SU-DHL-6 (cell line): Measurements from ENCODE around the gene HTT.
"Not testable (repeated sequence)": the region's sequence is repeated elsewhere in the genome, so short reads cannot be mapped to it uniquely, and the experiment has no call there.

Experiments
- H2AFZ ChIP-seq: fragments of 200-600 bp; sonication (generic); 2 replicates; pipeline ENCODE4 v1.6.1; 2014; ENCODE audit warnings: low read depth, mild to moderate bottlenecking, moderate library complexity, mixed read lengths, antibody characterized with exemption, low read length; ENCODE audit not compliant: severe bottlenecking
- H3F3A ChIP-seq: fragments of 200-600 bp; shearing (Covaris generic); 2 replicates; pipeline ENCODE4 v1.6.0; 2016; ENCODE audit warnings: antibody characterized with exemption, mild to moderate bottlenecking; ENCODE audit not compliant: insufficient read depth
- H3K27ac ChIP-seq: fragments of 200-600 bp; sonication (generic); 2 replicates; pipeline ENCODE4 v1.5.1; 2016; ENCODE audit warnings: low read depth, mild to moderate bottlenecking, low read length, moderate library complexity, mixed read lengths
- H3K27me3 ChIP-seq: fragments of 200-600 bp; sonication (generic), shearing (Covaris generic); 2 replicates; pipeline ENCODE4 v1.6.0; 2014; ENCODE audit warnings: mild to moderate bottlenecking, low read length
- H3K36me3 ChIP-seq: fragments of 200-600 bp; sonication (generic); 2 replicates; pipeline ENCODE4 v1.6.1; 2014; ENCODE audit warnings: mild to moderate bottlenecking, low read length, mixed read lengths
- H3K4me2 ChIP-seq: fragments of 300-600, 200-600 bp; shearing (Covaris generic), sonication (generic); 2 replicates; pipeline ENCODE4 v1.6.0; 2014; ENCODE audit warnings: low read length, low read depth, mild to moderate bottlenecking; ENCODE audit not compliant: poor library complexity, severe bottlenecking
- H3K4me3 ChIP-seq: fragments of 200-600 bp; sonication (generic); 2 replicates; pipeline ENCODE4 v1.5.1; 2014; ENCODE audit warnings: antibody characterized with exemption, low read length, mild to moderate bottlenecking, mixed read lengths; ENCODE audit not compliant: insufficient read depth, poor library complexity, severe bottlenecking
- H3K79me2 ChIP-seq: fragments of 200-600 bp; sonication (generic); 2 replicates; pipeline ENCODE4 v1.6.1; 2014; ENCODE audit warnings: mild to moderate bottlenecking, low read length, moderate library complexity; ENCODE audit not compliant: insufficient read depth
- H3K9ac ChIP-seq: fragments of 200-600 bp; sonication (generic); 2 replicates; pipeline ENCODE4 v1.7.0; 2014; ENCODE audit warnings: mild to moderate bottlenecking, low read length
- H3K9me2 ChIP-seq: fragments of 200-600 bp; sonication (generic); replicated peaks from 2 replicates; pipeline ENCODE4 v1.6.1; 2014; ENCODE audit warnings: low read length; ENCODE audit not compliant: insufficient read depth
- H3K9me3 ChIP-seq: fragments of 200-600 bp; sonication (generic); 2 replicates; pipeline ENCODE4 v1.6.1; 2014; ENCODE audit warnings: low read length, mixed read lengths; ENCODE audit not compliant: insufficient read depth
- H4K20me1 ChIP-seq: fragments of 200-600 bp; sonication (generic); 2 replicates; pipeline ENCODE4 v1.6.1; 2014; ENCODE audit warnings: low read depth, mild to moderate bottlenecking, antibody characterized with exemption, low read length, moderate library complexity, mixed read lengths
- EZH2phosphoT487 ChIP-seq: fragments of 200-600 bp; sonication (generic), shearing (Covaris generic); conservative IDR thresholded peaks from 2 replicates; pipeline ENCODE4 v1.6.1; 2018; ENCODE audit warnings: mild to moderate bottlenecking, antibody characterized with exemption, low read length, moderate library complexity, mixed read lengths
- TF ChIP-seq, protein P1 (sequence below): fragments of 200-600 bp; sonication (generic); IDR thresholded peaks from one replicate; pipeline ENCODE4 v1.5.1; 2017; ENCODE audit warnings: antibody characterized with exemption, mild to moderate bottlenecking, low read length, moderate library complexity; ENCODE audit not compliant: insufficient read depth, poor library complexity, severe bottlenecking

HTT gene

DNA sequence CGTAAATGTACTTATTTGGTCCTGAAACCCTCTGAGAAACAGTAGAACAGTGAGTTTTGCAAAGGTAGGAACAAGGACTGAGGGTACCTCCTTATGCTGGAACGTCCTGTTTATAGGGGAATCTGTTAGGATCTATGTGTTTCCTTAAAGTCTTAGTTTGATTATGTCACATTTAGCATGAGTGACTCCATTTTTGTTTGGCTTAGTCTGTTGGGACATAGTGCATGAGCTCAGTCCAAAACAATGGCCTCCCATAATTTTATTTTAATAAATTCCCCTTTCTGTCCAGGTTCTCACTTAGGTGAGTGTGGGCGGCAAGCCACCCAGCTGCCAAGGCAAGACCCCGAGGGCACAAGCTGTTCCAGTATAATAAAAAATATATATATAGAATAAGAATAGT lies 27.9 kb upstream of the HTT start:
- H2AFZ ChIP-seq = no peak overlapping the region
- no peak for TF ChIP-seq EZH2phosphoT487
- TF ChIP-seq, protein P1, sequence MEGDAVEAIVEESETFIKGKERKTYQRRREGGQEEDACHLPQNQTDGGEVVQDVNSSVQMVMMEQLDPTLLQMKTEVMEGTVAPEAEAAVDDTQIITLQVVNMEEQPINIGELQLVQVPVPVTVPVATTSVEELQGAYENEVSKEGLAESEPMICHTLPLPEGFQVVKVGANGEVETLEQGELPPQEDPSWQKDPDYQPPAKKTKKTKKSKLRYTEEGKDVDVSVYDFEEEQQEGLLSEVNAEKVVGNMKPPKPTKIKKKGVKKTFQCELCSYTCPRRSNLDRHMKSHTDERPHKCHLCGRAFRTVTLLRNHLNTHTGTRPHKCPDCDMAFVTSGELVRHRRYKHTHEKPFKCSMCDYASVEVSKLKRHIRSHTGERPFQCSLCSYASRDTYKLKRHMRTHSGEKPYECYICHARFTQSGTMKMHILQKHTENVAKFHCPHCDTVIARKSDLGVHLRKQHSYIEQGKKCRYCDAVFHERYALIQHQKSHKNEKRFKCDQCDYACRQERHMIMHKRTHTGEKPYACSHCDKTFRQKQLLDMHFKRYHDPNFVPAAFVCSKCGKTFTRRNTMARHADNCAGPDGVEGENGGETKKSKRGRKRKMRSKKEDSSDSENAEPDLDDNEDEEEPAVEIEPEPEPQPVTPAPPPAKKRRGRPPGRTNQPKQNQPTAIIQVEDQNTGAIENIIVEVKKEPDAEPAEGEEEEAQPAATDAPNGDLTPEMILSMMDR = no peak
- no peak overlapping the region for H3K4me3 ChIP-seq
- no peaks in the 10 kb centered on the region for H3K79me2 ChIP-seq
- peaks cover 25% of the 10 kb centered on the region for H3F3A ChIP-seq
- peak overlapping the region; percentile 38 for H3K27ac ChIP-seq
- no peaks in the 10 kb centered on the region for H3K9me2 ChIP-seq
- no peaks in the 10 kb centered on the region for H3K36me3 ChIP-seq
- no peaks in the 10 kb centered on the region for H3K27me3 ChIP-seq
- H3K9me3 ChIP-seq = no peaks in the 10 kb centered on the region
- no peaks in the 10 kb centered on the region for H4K20me1 ChIP-seq
- H3K9ac ChIP-seq = no peak overlapping the region
- peak overlapping the region; percentile 20 for H3K4me2 ChIP-seq

DNA sequence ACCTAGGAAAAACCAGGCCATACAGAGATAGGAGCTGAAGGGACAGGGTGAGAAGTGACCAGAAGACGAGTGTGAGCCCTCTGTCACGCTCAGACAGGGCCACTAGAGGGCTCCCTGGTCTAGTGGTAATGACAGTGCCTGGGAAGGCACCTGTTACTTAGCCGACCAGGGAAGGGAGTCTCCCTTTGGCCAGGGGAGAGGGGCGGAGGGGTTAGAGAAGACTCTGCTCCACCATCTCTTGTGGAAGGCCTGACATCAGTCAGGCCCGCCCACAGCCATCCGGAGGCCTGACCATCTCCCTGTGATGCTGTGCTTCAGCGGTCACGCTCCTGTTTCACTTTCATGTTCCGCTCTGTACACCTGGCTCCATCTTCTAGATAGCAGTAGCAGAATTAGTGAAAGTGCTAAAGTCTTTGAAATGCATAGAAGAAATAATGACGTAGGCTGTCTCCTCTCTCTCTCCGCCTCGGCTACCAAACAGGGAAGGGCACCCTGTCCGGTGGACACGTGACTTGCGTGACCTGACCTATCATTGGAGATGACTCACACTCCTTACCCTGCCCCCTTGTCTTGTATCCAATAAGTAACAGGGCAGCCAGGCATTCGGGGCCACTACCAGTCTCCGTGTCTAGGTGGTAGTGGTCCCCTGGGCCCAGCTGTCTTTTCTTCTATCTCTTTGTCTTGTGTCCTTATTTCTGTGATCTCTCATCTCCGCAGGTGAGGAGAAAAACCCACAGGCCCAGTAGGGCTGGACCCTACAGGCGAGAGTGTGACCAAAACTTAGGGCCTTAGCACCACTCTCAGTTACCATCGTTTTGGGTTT lies 26.8 kb upstream of the HTT start:
- TF ChIP-seq EZH2phosphoT487 = no peak
- TF ChIP-seq, protein P1 = peak; percentile 51
- Histone ChIP-seq H3K9me2 (no peaks in the 10 kb centered on the region), H3K27me3 (no peaks in the 10 kb centered on the region), H4K20me1 (no peaks in the 10 kb centered on the region), H3F3A (peaks cover 25% of the 10 kb centered on the region), H3K36me3 (no peaks in the 10 kb centered on the region), H3K9ac (0 out of 2 replicates have a peak overlapping the region, but pooled peaks have one; percentile 23), H3K79me2 (no peaks in the 10 kb centered on the region), H3K4me2 (peak overlapping the region; percentile 52), H3K9me3 (no peaks in the 10 kb centered on the region), H3K27ac (peak overlapping the region; percentile 61), H2AFZ (peak overlapping the region; percentile 49), H3K4me3 (no peak overlapping the region)

DNA sequence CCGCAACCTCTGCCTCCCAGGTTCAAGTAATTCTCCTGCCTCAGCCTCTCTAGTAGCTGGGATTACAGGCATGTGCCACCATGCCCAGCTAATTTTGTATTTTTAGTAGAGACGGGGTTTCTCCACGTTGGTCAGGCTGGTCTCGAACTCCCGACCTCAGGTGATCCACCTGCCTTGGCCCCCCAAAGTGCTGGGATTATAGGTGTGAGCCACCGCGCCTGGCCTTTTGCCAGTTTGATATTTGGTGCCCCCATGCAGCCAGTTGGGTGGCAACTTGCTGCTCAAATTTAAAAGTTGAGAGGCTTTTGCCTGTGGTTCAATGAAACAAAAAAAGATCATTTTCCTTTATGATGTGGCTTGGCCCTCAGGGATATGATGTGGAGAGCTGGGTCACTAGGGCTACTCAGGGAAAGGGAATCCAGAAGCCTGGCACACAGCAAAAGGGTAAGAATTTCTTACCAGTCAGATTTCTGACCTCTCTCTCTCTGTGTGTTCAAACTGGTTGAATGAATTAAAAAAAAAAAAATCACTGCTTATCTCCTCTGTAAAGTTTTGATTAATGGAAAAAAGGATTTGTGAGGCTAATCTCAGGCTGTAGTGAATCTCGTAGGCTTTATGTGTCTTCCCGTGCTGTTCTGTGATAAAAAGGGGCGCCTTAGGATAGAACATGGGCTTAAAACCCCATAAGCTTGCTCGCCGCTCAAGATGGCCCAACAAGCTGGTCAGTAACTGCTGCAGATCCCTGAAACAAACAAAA lies 23.2 kb upstream of the HTT start:
- Histone ChIP-seq H3F3A (peaks cover 17% of the 10 kb centered on the region), H3K9me3 (peaks cover 24% of the 10 kb centered on the region)
- H3K9ac ChIP-seq, H3K27ac ChIP-seq, H3K36me3 ChIP-seq, H3K27me3 ChIP-seq, H3K79me2 ChIP-seq, H4K20me1 ChIP-seq, H3K9me2 ChIP-seq, H3K4me2 ChIP-seq, H2AFZ ChIP-seq, H3K4me3 ChIP-seq: not testable (repeated sequence)
